IMR-90 (cell line): ENCODE results near the gene ERC2. TPM values are rescaled to one million over a fixed set of nuclear protein-coding genes. Genes with fewer than 3 reads are reported as not detected.

Experiments used
- ATAC-seq: fragments of 200-7000 bp; cut with Tn5 transposase; 2 replicates; pipeline ENCODE4 v1.9.1; 2020; ENCODE audit warnings: low read depth, mild to moderate bottlenecking, moderate library complexity
- BruUV-seq: library from RNA; stranded (reverse); fragments of 400-500 nt; replicated peaks from 2 replicates; lab custom pipeline; 2021; lab: Mats Ljungman, UMichigan
- CTCF ChIA-PET: fragments of 300-600 bp; formaldehyde crosslinking; extraction: SDS; loops from one replicate; lab custom pipeline; 2021; ENCODE audit warnings: antibody characterized with exemption; lab: Yijun Ruan, JAX
- POLR2A ChIA-PET: fragments of 300-600 bp; sonication (Branson Sonifier 250); formaldehyde crosslinking; loops from one replicate; lab custom pipeline; 2022; ENCODE audit warnings: antibody characterized with exemption; ENCODE audit not compliant: unreplicated experiment; lab: Charles Lee
- DNase-seq: peaks from one replicate; pipeline ENCODE4 v3.0.0; 2013
- H2AFZ ChIP-seq: replicated peaks from 2 replicates; pipeline ENCODE3; 2013; ENCODE audit warnings: low read length, mild to moderate bottlenecking; ENCODE audit not compliant: poor library complexity
- H2AK5ac ChIP-seq: 2 replicates; pipeline ENCODE4 v1.6.1; 2013; ENCODE audit warnings: low read depth, low read length, inconsistent platforms
- H2AK9ac ChIP-seq: replicated peaks from 2 replicates; pipeline ENCODE3; 2013; ENCODE audit warnings: mild to moderate bottlenecking, low read depth, low read length, moderate library complexity; ENCODE audit not compliant: poor library complexity
- H2BK120ac ChIP-seq: 2 replicates; pipeline ENCODE4 v1.6.1; 2013; ENCODE audit warnings: low read depth, low read length, inconsistent platforms
- H2BK15ac ChIP-seq: 3 replicates; pipeline ENCODE4 v1.6.1; 2013; ENCODE audit warnings: low read depth, low read length, inconsistent platforms
- H2BK20ac ChIP-seq: 2 replicates; pipeline ENCODE4 v1.6.1; 2013; ENCODE audit warnings: low read depth, mild to moderate bottlenecking, inconsistent platforms, low read length, moderate library complexity
- H2BK5ac ChIP-seq: 2 replicates; pipeline ENCODE4 v1.6.1; 2013; ENCODE audit warnings: mild to moderate bottlenecking, low read depth, low read length, inconsistent platforms; ENCODE audit not compliant: poor library complexity, severe bottlenecking
- H3K14ac ChIP-seq: replicated peaks from 2 replicates; pipeline ENCODE4 v1.6.1; 2013; ENCODE audit warnings: low read depth, low read length, inconsistent platforms
- H3K18ac ChIP-seq: 2 replicates; pipeline ENCODE4 v1.6.1; 2013; ENCODE audit warnings: low read depth, low read length, control low read depth
- H3K23ac ChIP-seq: 2 replicates; pipeline ENCODE4 v1.6.1; 2013; ENCODE audit warnings: low read depth, low read length, inconsistent platforms
- H3K27ac ChIP-seq: 2 replicates; pipeline ENCODE4 v1.5.1; 2013; ENCODE audit warnings: mild to moderate bottlenecking, control low read depth, low read length; ENCODE audit not compliant: insufficient read depth
- H3K27me3 ChIP-seq: 2 replicates; pipeline ENCODE4 v1.6.1; 2013; ENCODE audit warnings: low read length; ENCODE audit not compliant: control insufficient read depth, insufficient read depth
- H3K36me3 ChIP-seq: 2 replicates; pipeline ENCODE4 v1.6.1; 2013; ENCODE audit warnings: low read length, mixed read lengths; ENCODE audit not compliant: control insufficient read depth, insufficient read depth
- H3K4ac ChIP-seq: 2 replicates; pipeline ENCODE4 v1.6.1; 2013; ENCODE audit warnings: low read depth, low read length, inconsistent platforms
- H3K4me1 ChIP-seq: 2 replicates; pipeline ENCODE4 v1.6.1; 2013; ENCODE audit warnings: low read length, mixed read lengths; ENCODE audit not compliant: control insufficient read depth, insufficient read depth
- H3K4me2 ChIP-seq: 2 replicates; pipeline ENCODE4 v1.6.1; 2013; ENCODE audit warnings: low read depth, mild to moderate bottlenecking, control low read depth, low read length, moderate library complexity
- H3K4me3 ChIP-seq: 2 replicates; pipeline ENCODE4 v1.5.1; 2013; ENCODE audit warnings: low read depth, mild to moderate bottlenecking, control low read depth, low read length, moderate library complexity; ENCODE audit not compliant: insufficient read depth
- H3K56ac ChIP-seq: 2 replicates; pipeline ENCODE4 v1.6.1; 2013; ENCODE audit warnings: low read length, inconsistent platforms; ENCODE audit not compliant: insufficient read depth; ENCODE audit errors: extremely low read depth
- H3K79me1 ChIP-seq, 2 experiments: 2 replicates each; pipeline ENCODE4 v1.6.1; 2013; ENCODE audit warnings: low read length in 2 of 2, inconsistent platforms in 1 of 2, low read depth in 1 of 2
- H3K9ac ChIP-seq: 2 replicates; pipeline ENCODE4 v1.6.1; 2013; ENCODE audit warnings: low read depth, low read length, control low read depth
- H3K9me1 ChIP-seq: 2 replicates; pipeline ENCODE4 v1.6.1; 2013; ENCODE audit warnings: low read length, inconsistent platforms; ENCODE audit not compliant: insufficient read depth
- H3K9me3 ChIP-seq: 2 replicates; pipeline ENCODE4 v1.6.1; 2013; ENCODE audit warnings: low read length; ENCODE audit not compliant: control insufficient read depth, insufficient read depth
- H4K20me1 ChIP-seq: 2 replicates; pipeline ENCODE4 v1.6.1; 2013; ENCODE audit warnings: low read length, inconsistent platforms; ENCODE audit not compliant: insufficient read depth
- H4K5ac ChIP-seq: 2 replicates; pipeline ENCODE4 v1.6.1; 2013; ENCODE audit warnings: mild to moderate bottlenecking, low read depth, low read length, control low read depth
- H4K8ac ChIP-seq, 2 experiments: 2 replicates each; pipeline ENCODE4 v1.6.1; 2013; ENCODE audit warnings: low read depth in 2 of 2, low read length in 2 of 2, control low read depth in 1 of 2, inconsistent platforms in 1 of 2
- H4K91ac ChIP-seq: 2 replicates; pipeline ENCODE4 v1.6.1; 2013; ENCODE audit warnings: low read depth, low read length, inconsistent platforms; ENCODE audit not compliant: insufficient read depth
- BHLHE40 ChIP-seq: fragments of 150-350 bp; IDR thresholded peaks from 2 replicates; pipeline ENCODE4 v1.6.1; 2016; ENCODE audit warnings: mild to moderate bottlenecking, low read depth, low read length
- CEBPB ChIP-seq: IDR thresholded peaks from 2 replicates; pipeline ENCODE4 v1.6.1; 2012; ENCODE audit warnings: low read depth, low read length, improper control_type of control experiment
- CHD1 ChIP-seq: IDR thresholded peaks from 2 replicates; pipeline ENCODE4 v1.6.1; 2012; ENCODE audit warnings: low read depth, low read length, improper control_type of control experiment
- CTCF ChIP-seq: conservative IDR thresholded peaks from 2 replicates; pipeline ENCODE4 v1.5.1; 2012; ENCODE audit warnings: mild to moderate bottlenecking, low read depth, low read length, improper control_type of control experiment
- ELK1 ChIP-seq: fragments of 150-350 bp; IDR thresholded peaks from 2 replicates; pipeline ENCODE4 v1.6.1; 2016; ENCODE audit warnings: low read depth, mild to moderate bottlenecking, low read length, moderate library complexity, borderline replicate concordance
- FOS ChIP-seq: fragments of 150-350 bp; IDR thresholded peaks from 2 replicates; pipeline ENCODE4 v1.6.1; 2016; ENCODE audit warnings: low read depth, low read length
- MAFK ChIP-seq: IDR thresholded peaks from 2 replicates; pipeline ENCODE4 v1.6.1; 2012; ENCODE audit warnings: low read depth, low read length, improper control_type of control experiment
- MAZ ChIP-seq: IDR thresholded peaks from 2 replicates; pipeline ENCODE4 v1.6.1; 2012; ENCODE audit warnings: low read depth, mild to moderate bottlenecking, low read length, improper control_type of control experiment, moderate library complexity, borderline replicate concordance
- MXI1 ChIP-seq: IDR thresholded peaks from 2 replicates; pipeline ENCODE4 v1.6.1; 2012; ENCODE audit warnings: low read depth, mild to moderate bottlenecking, low read length, moderate library complexity, borderline replicate concordance
- NFE2L2 ChIP-seq: fragments of 150-350 bp; IDR thresholded peaks from 2 replicates; pipeline ENCODE4 v1.6.1; 2016; ENCODE audit warnings: low read depth, mild to moderate bottlenecking, low read length
- POLR2A ChIP-seq: IDR thresholded peaks from 2 replicates; pipeline ENCODE4 v1.6.1; 2012; ENCODE audit warnings: mild to moderate bottlenecking, low read depth, low read length
- RAD21 ChIP-seq: IDR thresholded peaks from 2 replicates; pipeline ENCODE4 v1.6.1; 2012; ENCODE audit warnings: low read length, improper control_type of control experiment
- RCOR1 ChIP-seq: IDR thresholded peaks from 2 replicates; pipeline ENCODE4 v1.6.1; 2012; ENCODE audit warnings: mild to moderate bottlenecking, low read length, improper control_type of control experiment; ENCODE audit not compliant: insufficient replicate concordance
- RFX5 ChIP-seq: IDR thresholded peaks from 2 replicates; pipeline ENCODE4 v1.8.0; 2012; ENCODE audit warnings: low read depth, mild to moderate bottlenecking, low read length, moderate library complexity
- SMC3 ChIP-seq: fragments of 150-350 bp; IDR thresholded peaks from 2 replicates; pipeline ENCODE4 v1.6.1; 2016; ENCODE audit warnings: low read depth, mild to moderate bottlenecking, antibody characterized with exemption, low read length, moderate library complexity
- WGBS, 2 experiments: methylation state at CpG; one replicate each; pipeline versions ENCODE4 v1.1.5 to v1.1.7; 2013; ENCODE audit warnings: missing lambda C conversion rate in 2 of 2; ENCODE audit not compliant: insufficient read length in 1 of 2; ENCODE audit errors: extremely low coverage in 2 of 2; 5-methylcytosine and 5-hydroxymethylcytosine counted together
- dilution Hi-C: fragments of 300-500 bp; cut with HindIII; formaldehyde crosslinking; loops from one replicate; pipeline ENCODE4 v1.14.3; 2018; ENCODE audit warnings: low sequenced_read_pairs; ENCODE audit not compliant: unreplicated experiment
- in situ Hi-C: fragments of 300-500 bp; cut with MboI; formaldehyde crosslinking; loops from 3 replicates; pipeline ENCODE4 v1.14.3; 2019; ENCODE audit warnings: low sequenced_read_pairs, inconsistent platforms, mixed read lengths
- intact Hi-C: fragments of 100-400 bp; cut with micrococcal nuclease; formaldehyde crosslinking; loops from 2 replicates; pipeline ENCODE4 v1.10.0; 2022
- polyA plus RNA-seq, 3 experiments: library from polyadenylated mRNA; depleted of rRNA; stranded (reverse); fragments of >200 nt; gene quantifications; 2 replicates each; pipeline ENCODE4 v1.2.3, GENCODE V29; 2012; ENCODE audit warnings: low replicate concordance in 1 of 3
- total RNA-seq: library from RNA; depleted of rRNA; stranded (reverse); fragments of >200 nt; gene quantifications from 2 replicates; pipeline ENCODE4 v1.2.3, GENCODE V29; 2012

Gene ERC2
- total and polyA plus RNA-seq, 2 of the 4 experiments (the other 2 are of a cell fraction): 0.17 to 0.18 TPM

- no peaks in the 10 kb centered on the region for H3K9me1 ChIP-seq
- no peak overlapping the region for H3K4ac ChIP-seq
- H3K18ac ChIP-seq: no peak overlapping the region
- H3K23ac ChIP-seq: no peak overlapping the region
- H2AK5ac ChIP-seq: no peak overlapping the region
- BruUV-seq: no TSS peak
- ChIA-PET CTCF (no interaction called here), POLR2A (no interaction called here)
- H3K79me1 ChIP-seq: no peaks in the 10 kb centered on the region
- H2BK15ac ChIP-seq: no peak overlapping the region
- H3K56ac ChIP-seq: no peak overlapping the region
- H2BK5ac ChIP-seq: no peak overlapping the region
- dilution Hi-C loops (no loop called here), intact Hi-C loops (no loop called here), in situ Hi-C loops (no loop called here)
- no peak overlapping the region for H2AFZ ChIP-seq
- no peak for ATAC-seq
- DNase-seq: no peak
- H2AK9ac ChIP-seq: no peak overlapping the region
- no peaks in the 10 kb centered on the region for H3K4me1 ChIP-seq
- H4K91ac ChIP-seq: no peak overlapping the region
- H3K9me3 ChIP-seq: no peaks in the 10 kb centered on the region
- no CpG with 5 or more reads among the region's 1 CpG for WGBS, 2 experiments
- H3K36me3 ChIP-seq: no peaks in the 10 kb centered on the region
- H3K9ac ChIP-seq: no peak overlapping the region
- H2BK20ac ChIP-seq: no peak overlapping the region
- H3K27me3 ChIP-seq: peaks cover 4% of the 10 kb centered on the region; the same call in 1 of the 2 replicates
- no peak overlapping the region for H3K4me2 ChIP-seq
- no peaks in the 10 kb centered on the region for H4K20me1 ChIP-seq
- no peak overlapping the region for H3K27ac ChIP-seq
- H2BK120ac ChIP-seq: no peak overlapping the region
- no peak overlapping the region for H3K14ac ChIP-seq
- H4K5ac ChIP-seq: no peak overlapping the region
- H4K8ac ChIP-seq: no peak overlapping the region
- no peak overlapping the region for H3K4me3 ChIP-seq
- TF ChIP-seq RFX5 (no peak), CTCF (no peak), BHLHE40 (no peak), POLR2A (no peak), FOS (no peak), RAD21 (no peak), MXI1 (no peak), NFE2L2 (no peak), MAZ (no peak), RCOR1 (no peak), SMC3 (no peak), ELK1 (no peak), CHD1 (no peak), MAFK (no peak), CEBPB (no peak)
These were observed 661.1 kb downstream of the ERC2 start for GRCh38 chr3:55807210-55807609.
